Endodermal cell (in vitro differentiated cells): ENCODE results near the gene COL5A2. TPM values are rescaled to one million over a fixed set of nuclear protein-coding genes. Genes with fewer than 3 reads are reported as not detected.

Experiments
- DNase-seq: peaks from one replicate; pipeline ENCODE4 v3.0.0-alpha.2; 2017
- H3K27ac ChIP-seq: 2 replicates; pipeline ENCODE4 v1.5.1; 2013; ENCODE audit warnings: mild to moderate bottlenecking, low read depth, low read length, moderate library complexity
- H3K27me3 ChIP-seq: 2 replicates; pipeline ENCODE4 v1.6.1; 2013; ENCODE audit warnings: mild to moderate bottlenecking, low read length, moderate library complexity; ENCODE audit not compliant: insufficient read depth, control insufficient read depth, poor library complexity, severe bottlenecking
- H3K36me3 ChIP-seq: 2 replicates; pipeline ENCODE4 v1.7.0; 2013; ENCODE audit warnings: mild to moderate bottlenecking, low read length, moderate library complexity; ENCODE audit not compliant: control insufficient read depth, insufficient read depth
- H3K4me1 ChIP-seq: one replicate; pipeline ENCODE4 v1.7.0; 2013; ENCODE audit warnings: low read length; ENCODE audit not compliant: control insufficient read depth, insufficient read depth
- H3K4me3 ChIP-seq: 2 replicates; pipeline ENCODE4 v1.5.1; 2013; ENCODE audit warnings: mild to moderate bottlenecking, low read length, moderate library complexity
- H3K9ac ChIP-seq: 2 replicates; pipeline ENCODE4 v1.6.1; 2013; ENCODE audit warnings: mild to moderate bottlenecking, low read length, moderate library complexity; ENCODE audit not compliant: poor library complexity, severe bottlenecking; ENCODE audit errors: extremely low read depth
- H3K9me3 ChIP-seq: 2 replicates; pipeline ENCODE4 v1.6.1; 2013; ENCODE audit warnings: mild to moderate bottlenecking, low read length, moderate library complexity; ENCODE audit not compliant: control insufficient read depth
- H3K27ac Mint-ChIP-seq: 2 replicates; pipeline ENCODE4 v1.8.0; 2020; ENCODE audit warnings: mixed read lengths
- H3K27me3 Mint-ChIP-seq: 2 replicates; pipeline ENCODE4 v1.8.0; 2021; ENCODE audit warnings: mild to moderate bottlenecking, mixed read lengths; ENCODE audit not compliant: insufficient read depth
- H3K36me3 Mint-ChIP-seq: 2 replicates; pipeline ENCODE4 v1.8.0; 2020; ENCODE audit warnings: low read depth, mixed read lengths
- H3K4me1 Mint-ChIP-seq: 2 replicates; pipeline ENCODE4 v1.8.0; 2020; ENCODE audit warnings: mixed read lengths
- H3K4me3 Mint-ChIP-seq: 2 replicates; pipeline ENCODE4 v1.8.0; 2020; ENCODE audit warnings: mild to moderate bottlenecking, moderate library complexity, mixed read lengths
- H3K9me3 Mint-ChIP-seq: 2 replicates; pipeline ENCODE4 v1.8.0; 2020; ENCODE audit warnings: mild to moderate bottlenecking, mixed read lengths
- CTCF ChIP-seq: fragments of 200-600 bp; sonication (generic); conservative IDR thresholded peaks from 2 replicates; pipeline ENCODE4 v1.5.0; 2021; ENCODE audit warnings: antibody characterized with exemption, mild to moderate bottlenecking
- WGBS, 2 experiments: methylation state at CpG; one replicate each; pipeline versions ENCODE4 v1.1.5 to v1.1.7; 2013; ENCODE audit warnings: missing lambda C conversion rate in 2 of 2, mixed read lengths in 1 of 2; ENCODE audit not compliant: insufficient coverage in 1 of 2, insufficient read length in 1 of 2; 5-methylcytosine and 5-hydroxymethylcytosine counted together
- total RNA-seq, 2 donors: library from RNA; stranded (reverse); fragmentation: NEBNext Ultra II Directional in 1 of 2; extraction: Animal tissue kit (Norgen Biotek cat#: 25700) in 1 of 2; gene quantifications; 2 replicates in 1 of 2; 3 replicates in 1 of 2; pipeline ENCODE4 v1.2.1, GENCODE V29; 2021

Gene COL5A2
- total RNA-seq, 2 donors from 2014 or later, result 117 to 153 TPM

GRCh38 chr2:189213250-189213649, 33.7 kb upstream of the COL5A2 start:
- H3K4me1 ChIP-seq, result peaks cover 12% of the 10 kb centered on the region
- no peak overlapping the region for H3K27ac ChIP-seq
- WGBS, 2 experiments, result 90 to 100% methylated on average over 1 to 2 of the region's 2 CpGs
- Mint-ChIP-seq H3K9me3 (no peaks in the 10 kb centered on the region), H3K36me3 (no peaks in the 10 kb centered on the region), H3K4me3 (no peak overlapping the region), H3K27ac (peak overlapping the region; percentile 18), H3K4me1 (peaks cover 56% of the 10 kb centered on the region), H3K27me3 (no peaks in the 10 kb centered on the region)
- no peak for DNase-seq
- H3K27me3 ChIP-seq, result no peaks in the 10 kb centered on the region
- H3K9ac ChIP-seq, result no peak overlapping the region
- H3K36me3 ChIP-seq, result no peaks in the 10 kb centered on the region
- no peak overlapping the region for H3K4me3 ChIP-seq
- no peaks in the 10 kb centered on the region for H3K9me3 ChIP-seq
- no peak for TF ChIP-seq CTCF

GRCh38 chr2:189210250-189211087, 30.9 kb upstream of the COL5A2 start:
- H3K36me3 Mint-ChIP-seq, result no peaks in the 10 kb centered on the region
- H3K27me3 Mint-ChIP-seq, result no peaks in the 10 kb centered on the region
- H3K4me3 Mint-ChIP-seq, result no peak overlapping the region
- peaks cover 41% of the 10 kb centered on the region for H3K4me1 Mint-ChIP-seq
- Histone ChIP-seq H3K9me3 (no peaks in the 10 kb centered on the region), H3K4me1 (peaks cover 12% of the 10 kb centered on the region), H3K36me3 (no peaks in the 10 kb centered on the region), H3K27ac (no peak overlapping the region), H3K9ac (no peak overlapping the region), H3K4me3 (no peak overlapping the region), H3K27me3 (no peaks in the 10 kb centered on the region)
- DNase-seq, result no peak
- no peaks in the 10 kb centered on the region for H3K9me3 Mint-ChIP-seq
- WGBS, 2 experiments, result 56 to 61% methylated on average over 6 to 7 of the region's 7 CpGs
- peak overlapping the region; percentile 86 for H3K27ac Mint-ChIP-seq
- no peak for TF ChIP-seq CTCF

GRCh38 chr2:189208254-189208653, 28.7 kb upstream of the COL5A2 start:
- Mint-ChIP-seq H3K36me3 (no peaks in the 10 kb centered on the region), H3K4me3 (no peak overlapping the region), H3K9me3 (no peaks in the 10 kb centered on the region), H3K4me1 (peaks cover 41% of the 10 kb centered on the region), H3K27ac (no peak overlapping the region), H3K27me3 (no peaks in the 10 kb centered on the region)
- DNase-seq, result no peak
- H3K9me3 ChIP-seq, result no peaks in the 10 kb centered on the region
- no peak overlapping the region for H3K9ac ChIP-seq
- no peaks in the 10 kb centered on the region for H3K36me3 ChIP-seq
- H3K4me3 ChIP-seq, result no peak overlapping the region
- no peak for TF ChIP-seq CTCF
- H3K4me1 ChIP-seq, result peaks cover 16% of the 10 kb centered on the region
- H3K27ac ChIP-seq, result no peak overlapping the region
- no peaks in the 10 kb centered on the region for H3K27me3 ChIP-seq
- WGBS, 2 experiments, result 86 to 93% methylated on average over 1 of the region's 1 CpG
